ENCODE results near the gene CD82.

Gene CD82

DNA sequence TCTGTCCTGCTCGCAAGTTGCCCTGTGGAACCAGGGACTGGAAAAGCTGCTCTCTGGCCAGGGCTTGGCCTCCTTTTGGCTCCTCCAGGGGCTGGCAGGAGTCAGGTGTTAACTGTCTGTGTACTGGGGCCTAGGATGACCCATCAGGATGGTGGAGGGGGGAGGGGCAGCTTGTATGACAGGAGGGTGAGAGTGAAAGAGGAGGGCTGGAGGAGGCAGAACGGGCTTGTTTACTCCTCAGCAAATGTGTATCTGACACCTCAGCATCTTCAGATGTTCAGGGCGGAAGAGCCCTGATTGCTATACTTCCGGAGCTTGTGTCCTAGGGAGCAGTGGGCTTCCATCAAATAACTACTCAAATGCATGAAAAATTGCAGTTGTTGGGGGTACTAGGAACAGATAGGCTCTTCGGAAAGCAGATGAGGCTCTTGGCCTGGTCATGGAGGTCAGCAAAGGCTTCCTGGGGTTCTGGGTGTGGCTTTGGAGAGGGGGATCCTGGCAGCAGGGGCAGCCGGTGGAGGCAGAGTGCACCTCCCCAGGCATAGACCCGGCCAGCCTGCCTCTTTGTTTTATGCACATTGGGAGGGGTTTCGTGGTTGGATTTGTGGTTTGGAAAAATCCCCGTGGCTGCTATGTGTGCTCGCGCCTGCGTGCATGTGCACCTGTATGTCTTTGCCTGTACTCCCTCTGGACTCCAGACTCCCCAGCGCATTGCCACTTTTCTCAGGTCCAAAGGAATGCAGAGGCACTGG, 31.2 kb downstream of the CD82 start:
- TF ChIP-seq, protein P1, sequence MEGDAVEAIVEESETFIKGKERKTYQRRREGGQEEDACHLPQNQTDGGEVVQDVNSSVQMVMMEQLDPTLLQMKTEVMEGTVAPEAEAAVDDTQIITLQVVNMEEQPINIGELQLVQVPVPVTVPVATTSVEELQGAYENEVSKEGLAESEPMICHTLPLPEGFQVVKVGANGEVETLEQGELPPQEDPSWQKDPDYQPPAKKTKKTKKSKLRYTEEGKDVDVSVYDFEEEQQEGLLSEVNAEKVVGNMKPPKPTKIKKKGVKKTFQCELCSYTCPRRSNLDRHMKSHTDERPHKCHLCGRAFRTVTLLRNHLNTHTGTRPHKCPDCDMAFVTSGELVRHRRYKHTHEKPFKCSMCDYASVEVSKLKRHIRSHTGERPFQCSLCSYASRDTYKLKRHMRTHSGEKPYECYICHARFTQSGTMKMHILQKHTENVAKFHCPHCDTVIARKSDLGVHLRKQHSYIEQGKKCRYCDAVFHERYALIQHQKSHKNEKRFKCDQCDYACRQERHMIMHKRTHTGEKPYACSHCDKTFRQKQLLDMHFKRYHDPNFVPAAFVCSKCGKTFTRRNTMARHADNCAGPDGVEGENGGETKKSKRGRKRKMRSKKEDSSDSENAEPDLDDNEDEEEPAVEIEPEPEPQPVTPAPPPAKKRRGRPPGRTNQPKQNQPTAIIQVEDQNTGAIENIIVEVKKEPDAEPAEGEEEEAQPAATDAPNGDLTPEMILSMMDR (IDR thresholded peaks at IDR 0.05; ENCODE audit: unreplicated experiment in 3 of 3): no peak
- Mint-ChIP-seq H3K4me3 (no peak overlapping the region), H3K36me3 (ENCODE audit: low read depth) (no peaks in the 10 kb centered on the region), H3K27ac (peak overlapping the region in 2 of 3 experiments; percentile 26 to 85), H3K9me3 (no peaks in the 10 kb centered on the region), H3K4me1 (peaks cover 77% of the 10 kb centered on the region), H3K27me3 (ENCODE audit: low read depth) (peaks cover 8% of the 10 kb centered on the region)

DNA sequence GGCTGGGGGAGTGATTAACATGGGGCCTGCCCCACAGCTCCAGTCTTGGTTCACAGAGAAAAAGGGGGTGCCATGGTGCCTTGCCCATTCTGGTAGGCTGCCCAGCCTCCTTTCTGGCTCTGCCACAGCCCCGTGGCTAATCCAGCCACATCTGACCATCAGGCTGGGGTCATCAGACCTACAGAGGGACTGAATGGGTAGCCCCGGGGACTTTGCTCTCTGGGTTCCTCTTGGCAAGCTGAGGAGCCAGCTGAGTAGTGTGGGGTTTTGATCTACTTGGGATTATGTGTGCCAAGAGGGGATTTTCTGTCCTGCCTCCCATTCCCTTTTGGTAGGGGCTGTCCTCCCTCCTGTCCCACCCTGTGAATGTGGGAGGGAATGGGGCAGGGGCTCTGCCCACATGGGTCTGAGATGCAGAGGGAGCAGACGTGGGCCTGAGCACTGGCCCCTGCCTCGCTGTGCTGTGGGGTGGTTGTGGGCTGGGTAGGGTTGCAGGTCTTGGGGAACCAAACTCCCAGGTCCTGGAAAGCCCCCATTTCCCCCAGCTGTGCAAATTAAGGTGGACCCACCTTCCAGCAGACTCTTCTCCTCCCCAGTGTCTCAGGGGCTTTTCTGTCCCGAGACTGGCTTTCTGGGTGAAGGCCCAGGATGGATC, 32.0 kb downstream of the CD82 start:
- TF ChIP-seq, protein P1 (IDR thresholded peaks at IDR 0.05; ENCODE audit: unreplicated experiment in 3 of 3): no peak
- Mint-ChIP-seq H3K36me3 (ENCODE audit: low read depth) (no peaks in the 10 kb centered on the region), H3K27me3 (ENCODE audit: low read depth) (peaks cover 8% of the 10 kb centered on the region), H3K4me1 (peaks cover 72% of the 10 kb centered on the region), H3K9me3 (no peaks in the 10 kb centered on the region), H3K4me3 (no peak overlapping the region), H3K27ac (peak overlapping the region in 1 of 3 experiments; percentile 85)

GRCh38 chr11:44598831-44599230, 33.4 kb downstream of the CD82 start:
- no peaks in the 10 kb centered on the region for H3K9me3 Mint-ChIP-seq
- TF ChIP-seq, protein P1 (IDR thresholded peaks at IDR 0.05; ENCODE audit: unreplicated experiment in 3 of 3): no peak
- no peak overlapping the region for H3K27ac Mint-ChIP-seq

GRCh38 chr11:44600261-44600660, 34.8 kb downstream of the CD82 start:
- H3K27me3 Mint-ChIP-seq (ENCODE audit: low read depth): peaks cover 8% of the 10 kb centered on the region
- H3K9me3 Mint-ChIP-seq: no peaks in the 10 kb centered on the region
- no peak overlapping the region for H3K4me3 Mint-ChIP-seq
- no peak overlapping the region for H3K27ac Mint-ChIP-seq
- H3K4me1 Mint-ChIP-seq: peaks cover 63% of the 10 kb centered on the region
- TF ChIP-seq, protein P1 (IDR thresholded peaks at IDR 0.05; ENCODE audit: unreplicated experiment in 3 of 3): no peak
- H3K36me3 Mint-ChIP-seq (ENCODE audit: low read depth): no peaks in the 10 kb centered on the region

More at GRCh38 chr11:44598831-44599230, 33.4 kb downstream of the CD82 start:
- peaks cover 72% of the 10 kb centered on the region for H3K4me1 Mint-ChIP-seq
- H3K27me3 Mint-ChIP-seq (ENCODE audit: low read depth): peaks cover 8% of the 10 kb centered on the region
- no peaks in the 10 kb centered on the region for H3K36me3 Mint-ChIP-seq (ENCODE audit: low read depth)
- no peak overlapping the region for H3K4me3 Mint-ChIP-seq

- no peaks in the 10 kb centered on the region for H3K36me3 Mint-ChIP-seq (ENCODE audit: low read depth)
- H3K27ac Mint-ChIP-seq: no peak overlapping the region
- peaks cover 8% of the 10 kb centered on the region for H3K27me3 Mint-ChIP-seq (ENCODE audit: low read depth)
- TF ChIP-seq, protein P1 (IDR thresholded peaks at IDR 0.05; ENCODE audit: unreplicated experiment in 3 of 3): no peak
- no peaks in the 10 kb centered on the region for H3K9me3 Mint-ChIP-seq
- H3K4me3 Mint-ChIP-seq: no peak overlapping the region
- H3K4me1 Mint-ChIP-seq: peaks cover 56% of the 10 kb centered on the region
Measured at GRCh38 chr11:44600839-44601383, 35.4 kb downstream of the CD82 start.
